B cell (primary cell): ENCODE results near the gene IL1RAPL1. TPM values are rescaled to one million over a fixed set of nuclear protein-coding genes. Genes with fewer than 3 reads are reported as not detected.

Experiments used
- ATAC-seq: fragments of 200-7000 bp; cut with Tn5 transposase; one replicate; pipeline ENCODE4 v1.10.0; 2021; ENCODE audit warnings: low read depth, mild to moderate bottlenecking, moderate number of reproducible peaks, moderate library complexity
- CTCF ChIA-PET: fragments of 350-600 bp; sonication (Branson Sonifier 250); formaldehyde crosslinking; loops from one replicate; lab custom pipeline; 2021; ENCODE audit warnings: antibody characterized with exemption, inconsistent platforms; lab: Charles Lee
- POLR2A ChIA-PET: fragments of 350-600 bp; sonication (Branson Sonifier 250); formaldehyde crosslinking; loops from one replicate; lab custom pipeline; 2021; ENCODE audit warnings: antibody characterized with exemption; lab: Charles Lee
- DNase-seq: peaks from one replicate; pipeline ENCODE4 v3.0.0; 2013
- H2AFZ ChIP-seq: 2 replicates; pipeline ENCODE4 v1.6.1; 2012; ENCODE audit warnings: mild to moderate bottlenecking, low read depth, low read length; ENCODE audit not compliant: insufficient read depth, poor library complexity, severe bottlenecking
- H3K27ac ChIP-seq, 2 donors: 1 replicate in 1 of 2; 2 replicates in 1 of 2; pipeline ENCODE4 v1.5.1; 2012 to 2013; ENCODE audit warnings: low read length in 2 of 2, mild to moderate bottlenecking in 2 of 2, moderate library complexity in 1 of 2
- H3K27me3 ChIP-seq, 4 experiments: fragments of 200-600 bp in 1 of 4; sonication (generic) in 1 of 4; replicated peaks in 1 of 4; 1 replicate in 2 of 4; 2 replicates in 2 of 4; pipeline versions ENCODE4 v1.6.1 to v1.7.0; 2013 to 2016; ENCODE audit warnings: low read length in 3 of 4, mild to moderate bottlenecking in 2 of 4, mixed read lengths in 1 of 4, moderate library complexity in 1 of 4; ENCODE audit not compliant: insufficient read depth in 4 of 4, control insufficient read depth in 3 of 4; ENCODE audit errors: control extremely low read depth in 1 of 4
- H3K36me3 ChIP-seq, 2 experiments: replicated peaks in 1 of 2; 1 replicate in 1 of 2; 2 replicates in 1 of 2; pipeline versions ENCODE4 v1.6.1 to v1.7.1; 2013; ENCODE audit warnings: low read length in 1 of 2; ENCODE audit not compliant: insufficient read depth in 2 of 2, control insufficient read depth in 1 of 2; ENCODE audit errors: control extremely low read depth in 1 of 2, extremely low read depth in 1 of 2
- H3K4me1 ChIP-seq, 2 donors: fragments of 200-600 bp in 1 of 2; sonication (generic) in 1 of 2; 1 replicate in 1 of 2; 2 replicates in 1 of 2; pipeline versions ENCODE4 v1.5.1 to v1.6.1; 2013 to 2017; ENCODE audit warnings: low read length in 2 of 2; ENCODE audit not compliant: control insufficient read depth in 2 of 2, insufficient read depth in 2 of 2
- H3K4me2 ChIP-seq: replicated peaks from 2 replicates; pipeline ENCODE3; 2012; ENCODE audit warnings: mild to moderate bottlenecking, low read depth, low read length; ENCODE audit not compliant: poor library complexity, severe bottlenecking
- H3K4me3 ChIP-seq, 5 experiments: fragments of 200-600 bp in 1 of 5; sonication (generic) in 1 of 5; 1 replicate in 3 of 5; 2 replicates in 2 of 5; pipeline versions ENCODE4 v1.5.1 to v1.7.0; 2011 to 2016; ENCODE audit warnings: low read length in 4 of 5, mild to moderate bottlenecking in 4 of 5, low read depth in 2 of 5, control low read depth in 1 of 5, moderate library complexity in 1 of 5; ENCODE audit not compliant: insufficient read depth in 1 of 5; ENCODE audit errors: control extremely low read depth in 1 of 5, extremely low read depth in 1 of 5
- H3K79me2 ChIP-seq: fragments of 200-600 bp; sonication (generic); one replicate; pipeline ENCODE4 v1.6.0; 2016; ENCODE audit warnings: low read length; ENCODE audit not compliant: control insufficient read depth, insufficient read depth
- H3K9ac ChIP-seq: fragments of 200-600 bp; sonication (generic); 2 replicates; pipeline ENCODE4 v1.6.1; 2017; ENCODE audit warnings: mild to moderate bottlenecking, low read length, moderate library complexity
- H3K9me3 ChIP-seq, 3 donors: one replicate each; pipeline versions ENCODE4 v1.6.1 to v1.7.1; 2013; ENCODE audit warnings: low read length in 2 of 3; ENCODE audit not compliant: control insufficient read depth in 2 of 3, insufficient read depth in 1 of 3; ENCODE audit errors: control extremely low read depth in 1 of 3
- H4K20me1 ChIP-seq: 2 replicates; pipeline ENCODE4 v1.6.0; 2012; ENCODE audit warnings: mild to moderate bottlenecking, low read length; ENCODE audit not compliant: insufficient read depth, control insufficient read depth, poor library complexity, severe bottlenecking
- H3K27ac Mint-ChIP-seq: one replicate; pipeline ENCODE4 v1.8.0; 2021; ENCODE audit warnings: mixed read lengths
- H3K27me3 Mint-ChIP-seq: one replicate; pipeline ENCODE4 v1.8.0; 2021; ENCODE audit warnings: mixed read lengths
- H3K4me1 Mint-ChIP-seq: one replicate; pipeline ENCODE4 v1.8.0; 2021; ENCODE audit warnings: mixed read lengths
- H3K4me3 Mint-ChIP-seq: one replicate; pipeline ENCODE4 v1.8.0; 2021; ENCODE audit warnings: mixed read lengths
- H3K9me3 Mint-ChIP-seq: one replicate; pipeline ENCODE4 v1.8.0; 2022; ENCODE audit warnings: mixed read lengths; ENCODE audit not compliant: insufficient read depth
- CTCF ChIP-seq: fragments of 200-600 bp; IDR thresholded peaks from one replicate; pipeline ENCODE4 v1.8.0; 2022; ENCODE audit warnings: antibody characterized with exemption, mild to moderate bottlenecking
- EZH2 ChIP-seq: IDR thresholded peaks from 2 replicates; pipeline ENCODE4 v1.6.1; 2012; ENCODE audit warnings: borderline replicate concordance, low read depth, mild to moderate bottlenecking, moderate library complexity, low read length; ENCODE audit not compliant: insufficient read depth, poor library complexity, severe bottlenecking
- WGBS: methylation state at CpG from one replicate; pipeline ENCODE4 v1.1.5; 2013; ENCODE audit warnings: missing lambda C conversion rate; ENCODE audit not compliant: insufficient coverage; 5-methylcytosine and 5-hydroxymethylcytosine counted together
- intact Hi-C: fragments of 100-400 bp; cut with micrococcal nuclease; formaldehyde crosslinking; loops from one replicate; pipeline ENCODE4 v1.10.0; 2022
- polyA plus RNA-seq: library from polyadenylated mRNA; depleted of rRNA; stranded (reverse); fragments of >200 nt; gene quantifications from 2 replicates; pipeline ENCODE4 v1.2.3, GENCODE V29; 2012
- total RNA-seq, 2 donors: library from RNA; stranded (reverse); fragments of 120-200 nt in 1 of 2; gene quantifications; 1 replicate in 1 of 2; 2 replicates in 1 of 2; pipeline versions ENCODE4 v1.2.3 to v1.2.4, GENCODE V29; 2013 to 2022

The IL1RAPL1 gene
- total and polyA plus RNA-seq, 2 donors (not counting 1 experiment from before 2014, with no cell fraction given), result not detected

DNA sequence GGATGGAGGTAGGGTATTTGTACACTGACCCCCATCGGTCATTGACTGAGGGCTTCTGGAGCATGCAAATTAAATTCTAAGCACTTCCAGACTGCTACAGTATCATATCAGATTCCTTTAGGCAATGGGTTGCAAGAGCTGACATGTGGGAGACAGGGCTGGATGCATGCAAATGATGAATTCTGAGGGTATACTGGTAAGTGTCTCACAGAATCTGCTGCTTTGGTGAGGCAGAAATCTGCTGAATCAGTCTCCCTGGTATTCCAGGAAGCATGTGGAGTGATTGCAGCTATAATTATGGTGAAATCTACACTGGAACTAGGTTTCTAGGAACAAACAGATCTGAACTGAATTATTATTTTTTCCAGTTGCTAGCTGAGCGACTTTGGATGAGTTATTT, 943.3 kb downstream of the IL1RAPL1 start:
- H3K27me3 Mint-ChIP-seq, result no peaks in the 10 kb centered on the region
- Histone ChIP-seq H3K27ac (no peak overlapping the region), H3K4me2 (no peak overlapping the region), H2AFZ (no peak overlapping the region), H3K9ac (no peak overlapping the region), H4K20me1 (no peaks in the 10 kb centered on the region), H3K4me1 (no peaks in the 10 kb centered on the region), H3K9me3 (no peaks in the 10 kb centered on the region), H3K79me2 (no peaks in the 10 kb centered on the region), H3K4me3 (no peak overlapping the region), H3K27me3 (no peaks in the 10 kb centered on the region), H3K36me3 (no peaks in the 10 kb centered on the region)
- intact Hi-C loops, result no loop called here
- TF ChIP-seq CTCF (no peak), EZH2 (no peak)
- CTCF ChIA-PET, result no interaction called here
- POLR2A ChIA-PET, result no interaction called here
- H3K27ac Mint-ChIP-seq, result no peak overlapping the region
- WGBS, result no CpG with 5 or more reads among the region's 2 CpGs
- no peak overlapping the region for H3K4me3 Mint-ChIP-seq
- DNase-seq, result no peak
- no peak for ATAC-seq
- no peaks in the 10 kb centered on the region for H3K4me1 Mint-ChIP-seq
- no peaks in the 10 kb centered on the region for H3K9me3 Mint-ChIP-seq

GRCh38 chrX:29531336-29531735, 944.1 kb downstream of the IL1RAPL1 start:
- Histone ChIP-seq H3K4me3 (no peak overlapping the region), H3K9ac (no peak overlapping the region), H4K20me1 (no peaks in the 10 kb centered on the region), H3K79me2 (no peaks in the 10 kb centered on the region), H3K36me3 (no peaks in the 10 kb centered on the region), H3K27ac (no peak overlapping the region), H2AFZ (no peak overlapping the region), H3K4me1 (no peaks in the 10 kb centered on the region), H3K4me2 (no peak overlapping the region), H3K27me3 (no peaks in the 10 kb centered on the region), H3K9me3 (no peaks in the 10 kb centered on the region)
- H3K4me1 Mint-ChIP-seq, result no peaks in the 10 kb centered on the region
- no peak overlapping the region for H3K4me3 Mint-ChIP-seq
- no peak overlapping the region for H3K27ac Mint-ChIP-seq
- POLR2A ChIA-PET, result no interaction called here
- H3K27me3 Mint-ChIP-seq, result no peaks in the 10 kb centered on the region
- WGBS, result 83% methylated on average over 1 of the region's 4 CpGs
- CTCF ChIA-PET, result no interaction called here
- intact Hi-C loops, result no loop called here
- TF ChIP-seq EZH2 (no peak), CTCF (no peak)
- no peaks in the 10 kb centered on the region for H3K9me3 Mint-ChIP-seq
- ATAC-seq (no peak), DNase-seq (no peak)
